ENCODE measurements around the gene FNDC3A.

Gene FNDC3A

DNA sequence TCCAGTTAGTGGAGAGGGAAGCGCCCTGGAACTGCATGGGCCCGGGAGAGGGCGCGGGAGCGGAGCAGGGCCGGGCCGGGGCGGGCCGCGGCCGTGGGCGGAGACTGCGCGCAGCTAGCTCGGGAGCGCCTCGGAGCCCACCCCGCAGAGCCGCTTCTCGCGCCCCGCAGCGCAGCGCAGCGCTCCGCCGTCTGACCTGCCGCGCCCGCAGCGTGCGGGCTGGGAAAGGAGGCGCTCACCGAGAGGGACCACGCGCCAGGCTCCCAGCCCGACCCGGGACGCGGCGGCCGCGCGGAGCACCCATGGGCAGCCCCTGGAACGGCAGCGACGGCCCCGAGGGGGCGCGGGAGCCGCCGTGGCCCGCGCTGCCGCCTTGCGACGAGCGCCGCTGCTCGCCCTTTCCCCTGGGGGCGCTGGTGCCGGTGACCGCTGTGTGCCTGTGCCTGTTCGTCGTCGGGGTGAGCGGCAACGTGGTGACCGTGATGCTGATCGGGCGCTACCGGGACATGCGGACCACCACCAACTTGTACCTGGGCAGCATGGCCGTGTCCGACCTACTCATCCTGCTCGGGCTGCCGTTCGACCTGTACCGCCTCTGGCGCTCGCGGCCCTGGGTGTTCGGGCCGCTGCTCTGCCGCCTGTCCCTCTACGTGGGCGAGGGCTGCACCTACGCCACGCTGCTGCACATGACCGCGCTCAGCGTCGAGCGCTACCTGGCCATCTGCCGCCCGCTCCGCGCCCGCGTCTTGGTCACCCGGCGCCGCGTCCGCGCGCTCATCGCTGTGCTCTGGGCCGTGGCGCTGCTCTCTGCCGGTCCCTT is 244.5 kb downstream of the FNDC3A start, which contains the start of gene MLNR:
Gene MLNR, plus strand, starts transcription at position 303 of the 820 bp plus-strand sequence. Its CDS starts 0 bp downstream, at position 303.
- DNase-seq (ENCODE audit: low spot score), result no peak

GRCh38 chr13:49220856-49221589 is 245.3 kb downstream of the FNDC3A start:
- no peak for DNase-seq (ENCODE audit: low spot score)

DNA sequence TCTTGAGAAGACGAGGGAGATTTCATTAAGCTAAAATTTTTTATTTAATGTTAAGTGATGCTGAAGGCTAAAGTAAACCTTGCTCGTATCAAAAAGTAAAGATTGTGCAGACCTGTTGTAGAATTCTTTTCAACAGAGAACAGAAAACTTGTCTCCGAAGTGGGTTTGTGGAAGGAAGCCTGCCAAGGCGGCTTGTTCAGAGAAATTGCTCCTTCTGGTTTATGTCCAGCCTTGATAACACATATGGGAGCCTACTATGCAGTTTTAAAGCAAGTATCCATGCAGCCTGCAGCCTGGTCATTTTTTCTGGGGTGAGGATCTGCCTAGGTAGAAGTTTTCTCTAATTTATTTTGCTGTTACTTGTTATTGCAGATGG is 245.9 kb downstream of the FNDC3A start:
- DNase-seq (ENCODE audit: low spot score), result no peak

- no peak for DNase-seq (ENCODE audit: low spot score)
These were observed 249.7 kb downstream of the FNDC3A start for GRCh38 chr13:49225223-49226042.

DNA sequence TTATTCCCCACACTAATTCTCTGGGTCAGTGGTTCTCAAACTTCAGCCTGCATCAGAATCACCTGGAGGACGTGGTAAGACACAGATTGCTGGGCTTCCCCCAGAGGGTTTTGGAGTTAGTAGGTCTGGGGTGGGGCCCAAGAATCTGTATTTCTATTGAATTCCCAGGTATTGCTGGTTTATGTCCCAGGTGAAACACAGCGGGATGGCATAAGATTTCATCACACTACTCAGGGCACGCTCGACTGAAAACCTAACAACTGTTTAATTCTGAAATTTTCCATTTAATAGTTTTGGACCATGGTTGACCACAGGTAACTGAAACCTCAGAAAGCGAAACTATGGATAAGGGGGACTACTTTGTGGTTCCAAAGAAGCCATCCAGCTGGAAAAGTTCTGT is 250.9 kb downstream of the FNDC3A start:
- no peak for DNase-seq (ENCODE audit: low spot score)

DNA sequence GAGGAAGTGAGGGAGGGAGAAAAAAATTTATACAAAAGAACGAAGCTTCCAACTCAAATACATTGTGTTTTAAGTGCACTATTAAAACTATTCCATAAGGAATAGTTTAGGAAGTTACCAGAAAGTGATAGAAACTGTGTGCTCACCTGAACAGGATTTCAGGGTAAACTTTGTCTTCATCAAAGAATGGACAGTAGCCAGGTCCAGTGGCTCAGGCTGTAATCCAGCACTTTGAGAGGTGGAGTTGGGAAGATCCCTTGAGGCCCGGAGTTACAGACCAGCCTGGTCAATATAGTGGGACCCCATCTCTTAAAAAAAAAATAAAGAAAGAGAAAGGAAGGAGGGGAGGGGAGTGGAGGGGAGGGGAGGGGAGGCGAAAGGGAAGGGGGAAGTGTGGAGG is 259.0 kb downstream of the FNDC3A start:
- no peak for DNase-seq (ENCODE audit: low spot score)

- DNase-seq (ENCODE audit: low spot score), result no peak
These were observed 260.2 kb downstream of the FNDC3A start for GRCh38 chr13:49235856-49236431.

- no peak for DNase-seq (ENCODE audit: low spot score)
These were observed 262.9 kb downstream of the FNDC3A start for GRCh38 chr13:49238621-49239020.

GRCh38 chr13:49240017-49240416 is 264.3 kb downstream of the FNDC3A start:
- DNase-seq (ENCODE audit: low spot score), result no peak

DNA sequence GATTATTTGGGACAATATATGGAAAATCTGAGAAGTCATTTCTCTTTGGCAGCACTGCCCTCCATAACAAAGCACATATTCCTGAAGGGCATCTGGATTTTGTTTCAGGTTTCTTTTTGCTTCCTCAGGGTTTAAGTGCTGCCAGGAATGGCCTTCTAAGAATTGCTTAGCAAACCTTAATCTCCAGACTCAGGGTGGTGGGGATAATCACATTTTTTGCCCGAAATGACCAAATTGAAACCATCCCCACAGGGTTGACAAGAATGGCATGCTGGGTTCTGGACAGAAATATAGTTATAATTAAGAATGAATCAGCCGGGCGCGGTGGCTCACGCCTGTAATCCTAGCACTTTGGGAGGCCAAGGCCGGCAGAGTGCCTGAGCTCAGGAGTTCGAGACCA is 265.6 kb downstream of the FNDC3A start:
- DNase-seq (ENCODE audit: low spot score), result no peak

DNA sequence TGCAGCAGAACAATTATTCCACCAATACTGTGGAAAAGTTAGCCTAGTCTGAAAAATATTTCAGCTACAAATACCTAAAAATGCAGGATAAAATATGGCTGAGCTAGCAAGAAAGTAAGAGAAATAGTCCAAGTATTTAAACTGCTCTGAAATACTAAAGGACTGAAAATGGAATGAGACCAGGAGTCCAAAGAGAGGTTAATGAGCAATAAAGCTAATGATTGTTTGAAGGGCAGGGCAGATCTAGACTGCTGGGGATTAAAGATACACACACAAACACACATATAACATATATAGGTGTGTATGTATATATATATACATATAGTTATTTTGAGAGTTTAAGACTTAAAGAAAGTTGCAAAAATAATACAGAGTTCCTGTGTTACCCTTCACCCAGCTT is 269.4 kb downstream of the FNDC3A start:
- no peak for DNase-seq (ENCODE audit: low spot score)

GRCh38 chr13:49246850-49247642 is 271.3 kb downstream of the FNDC3A start:
- DNase-seq (ENCODE audit: low spot score), result no peak

- DNase-seq (ENCODE audit: low spot score), result peak; percentile 69
These were observed 272.2 kb downstream of the FNDC3A start, which contains the start of gene CDADC1 for GRCh38 chr13:49247643-49248621. Gene CDADC1, plus strand, starts transcription at chr13:49247925. Its CDS starts 113 bp downstream, at chr13:49248038.

DNA sequence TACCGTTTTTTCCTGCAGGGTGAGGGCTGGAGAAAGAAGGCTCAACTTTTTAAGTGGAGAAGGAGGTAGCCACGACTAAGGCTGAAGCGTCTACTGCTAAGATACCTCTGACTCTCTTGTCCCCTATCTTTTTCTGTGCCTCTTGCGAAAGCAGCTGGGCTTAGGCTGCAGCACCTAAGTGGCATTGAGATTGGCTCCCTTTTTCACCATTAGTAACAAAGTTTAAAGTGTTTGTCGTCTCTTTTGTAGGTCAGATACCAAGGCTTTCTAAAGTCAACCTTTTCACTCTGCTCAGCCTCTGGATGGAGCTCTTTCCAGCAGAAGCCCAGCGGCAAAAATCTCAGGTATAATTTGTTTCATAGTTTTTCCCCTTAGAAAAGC is 272.9 kb downstream of the FNDC3A start:
- DNase-seq (ENCODE audit: low spot score), result no peak

DNA sequence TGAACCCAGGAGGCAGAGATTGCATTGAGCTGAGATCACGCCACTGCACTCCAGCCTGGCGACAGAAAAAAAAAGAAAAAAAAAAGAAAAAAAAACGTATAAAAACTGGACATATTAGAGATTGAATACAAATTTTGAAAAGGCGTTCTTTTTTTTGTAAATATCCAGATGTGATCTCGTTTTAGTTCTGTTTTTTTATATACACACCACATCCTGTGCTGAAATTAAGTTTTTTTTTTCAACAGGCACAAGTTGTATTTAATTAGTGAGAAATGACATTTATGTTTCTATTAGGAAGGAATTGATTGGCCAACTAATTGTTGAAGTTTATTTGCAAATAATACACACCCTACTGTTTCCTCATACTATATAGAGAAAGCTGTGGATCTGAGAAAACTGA is 275.6 kb downstream of the FNDC3A start:
- DNase-seq (ENCODE audit: low spot score), result no peak

- no peak for DNase-seq (ENCODE audit: low spot score)
These were observed 277.6 kb downstream of the FNDC3A start for GRCh38 chr13:49253310-49253709.

DNA sequence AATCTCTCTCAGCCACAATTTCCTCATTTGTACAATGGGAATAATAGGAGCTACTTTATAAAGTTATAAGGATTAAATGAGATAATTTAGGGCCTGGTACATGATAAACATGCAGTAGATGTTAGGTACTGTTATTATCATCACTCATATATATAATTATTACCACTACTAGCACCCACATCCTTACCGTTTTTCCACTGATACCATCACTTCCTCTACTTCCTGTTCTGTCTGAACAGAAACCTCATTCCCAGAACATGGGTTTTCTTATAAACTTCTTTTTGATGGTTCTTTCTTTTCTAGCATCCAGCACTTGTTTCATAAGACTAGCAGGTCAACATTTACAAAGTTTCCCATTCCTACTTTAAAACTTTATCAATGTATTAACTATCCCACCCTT is 278.3 kb downstream of the FNDC3A start:
- no peak for DNase-seq (ENCODE audit: low spot score)

- DNase-seq (ENCODE audit: low spot score), result no peak
These were observed 281.1 kb downstream of the FNDC3A start for GRCh38 chr13:49256841-49257240.

DNA sequence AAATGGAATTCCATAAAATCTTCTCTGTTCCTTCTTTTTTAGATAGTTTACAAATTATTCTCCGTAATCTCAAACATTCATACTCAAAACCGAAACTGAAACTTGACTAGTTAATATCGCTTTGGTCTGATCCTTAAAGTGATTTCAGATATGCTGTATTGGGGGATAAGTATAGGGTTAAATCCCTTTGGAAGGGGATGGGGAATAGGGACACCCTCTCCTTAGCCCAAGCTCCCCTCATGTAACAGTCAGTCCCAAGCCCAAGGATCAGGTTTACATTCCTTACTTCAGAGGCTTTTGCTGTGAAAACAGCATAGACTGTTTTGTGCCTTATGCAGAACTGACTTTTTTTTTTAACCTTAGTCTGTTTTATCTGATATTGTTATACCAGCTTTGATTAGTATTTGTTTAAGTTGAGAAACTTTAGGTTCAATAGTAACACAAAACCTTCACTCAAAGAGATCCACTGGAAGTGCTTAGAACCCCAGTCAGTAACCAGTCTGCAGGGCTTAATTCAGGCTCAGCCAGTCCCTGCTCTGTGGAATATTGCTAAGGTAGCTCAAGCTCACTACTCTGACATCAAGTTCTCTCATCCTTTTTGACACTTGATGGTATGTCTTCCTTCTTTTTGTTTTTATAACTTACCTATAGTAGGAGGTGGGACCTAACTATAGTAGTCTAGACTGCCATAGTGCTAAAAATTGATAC is 282.5 kb downstream of the FNDC3A start:
- no peak for DNase-seq (ENCODE audit: low spot score)
